Lung (tissue), 12 donors: ENCODE results near the gene ARHGAP8. TPM values are rescaled to one million over a fixed set of nuclear protein-coding genes. Genes with fewer than 3 reads are reported as not detected.
"Not testable (repeated sequence)": the region's sequence is repeated elsewhere in the genome, so short reads cannot be mapped to it uniquely, and the experiment has no call there.

Experiments used
- ATAC-seq: fragments of 200-7000 bp; cut with Tn5 transposase; one replicate; pipeline ENCODE4 v1.9.1; 2020; ENCODE audit warnings: moderate number of reproducible peaks; ENCODE audit not compliant: insufficient read depth, low FRiP score
- DNase-seq, 3 donors: peaks; one replicate each; pipeline ENCODE4 v3.0.0-alpha.2; 2013 to 2017
- H3K27ac ChIP-seq, 2 donors: one replicate each; pipeline ENCODE4 v1.5.1; 2013; ENCODE audit warnings: mild to moderate bottlenecking in 2 of 2, moderate library complexity in 2 of 2, control low read depth in 1 of 2, inconsistent platforms in 1 of 2, low read depth in 1 of 2, low read length in 1 of 2
- H3K27me3 ChIP-seq, 3 donors: one replicate each; pipeline ENCODE4 v1.5.1; 2013; ENCODE audit warnings: low read length in 2 of 3; ENCODE audit not compliant: control insufficient read depth in 3 of 3, insufficient read depth in 3 of 3
- H3K36me3 ChIP-seq, 4 donors: one replicate each; pipeline ENCODE4 v1.5.1; 2013; ENCODE audit warnings: low read length in 4 of 4, mild to moderate bottlenecking in 1 of 4, moderate library complexity in 1 of 4; ENCODE audit not compliant: control insufficient read depth in 4 of 4, insufficient read depth in 4 of 4
- H3K4me1 ChIP-seq, 5 donors: one replicate each; pipeline ENCODE4 v1.5.1; 2013; ENCODE audit warnings: low read length in 5 of 5, mild to moderate bottlenecking in 2 of 5, moderate library complexity in 1 of 5; ENCODE audit not compliant: control insufficient read depth in 5 of 5, insufficient read depth in 5 of 5
- H3K4me3 ChIP-seq: one replicate; pipeline ENCODE4 v1.5.1; 2013; ENCODE audit warnings: mild to moderate bottlenecking, control low read depth, moderate library complexity
- H3K9ac ChIP-seq, 2 donors: one replicate each; pipeline ENCODE4 v1.5.1; 2013; ENCODE audit warnings: low read length in 2 of 2, control low read depth in 1 of 2; ENCODE audit not compliant: insufficient read depth in 1 of 2
- H3K9me3 ChIP-seq, 4 donors: one replicate each; pipeline ENCODE4 v1.5.1; 2013; ENCODE audit warnings: low read length in 3 of 4, mild to moderate bottlenecking in 1 of 4, moderate library complexity in 1 of 4; ENCODE audit not compliant: control insufficient read depth in 4 of 4, insufficient read depth in 3 of 4
- WGBS, 2 donors: extraction: QIAGEN DNeasy Blood & Tissue Kit; methylation state at CpG; one replicate each; pipeline ENCODE4 v1.1.7; 2013; 5-methylcytosine and 5-hydroxymethylcytosine counted together
- polyA plus RNA-seq, 2 donors: library from polyadenylated mRNA; stranded (reverse); fragments of 200-250 nt; gene quantifications; one replicate each; pipeline ENCODE4 v1.2.1, GENCODE V29; 2013
- total RNA-seq, 2 donors: library from RNA; depleted of rRNA in 1 of 2; stranded (reverse); fragments of >200 nt in 1 of 2; gene quantifications; one replicate each; pipeline ENCODE4 v1.2.1, GENCODE V29; 2014 to 2021
- TF ChIP-seq, protein P1 (sequence below): IDR thresholded peaks from 2 replicates; pipeline ENCODE4 v1.5.1; 2012; ENCODE audit warnings: mild to moderate bottlenecking; ENCODE audit errors: control extremely low read depth, extremely low read depth
- donor health status: control.
- donor health status: control.
- donor health status: Bipolar disorder and iron deficiency.
- donor health status: healthy.
- donor health status: DM: yes; HTN: yes; CAD: no.

The ARHGAP8 gene
- total and polyA plus RNA-seq, 4 donors, result 6.8 to 21.6 (median 16.5) TPM

DNA sequence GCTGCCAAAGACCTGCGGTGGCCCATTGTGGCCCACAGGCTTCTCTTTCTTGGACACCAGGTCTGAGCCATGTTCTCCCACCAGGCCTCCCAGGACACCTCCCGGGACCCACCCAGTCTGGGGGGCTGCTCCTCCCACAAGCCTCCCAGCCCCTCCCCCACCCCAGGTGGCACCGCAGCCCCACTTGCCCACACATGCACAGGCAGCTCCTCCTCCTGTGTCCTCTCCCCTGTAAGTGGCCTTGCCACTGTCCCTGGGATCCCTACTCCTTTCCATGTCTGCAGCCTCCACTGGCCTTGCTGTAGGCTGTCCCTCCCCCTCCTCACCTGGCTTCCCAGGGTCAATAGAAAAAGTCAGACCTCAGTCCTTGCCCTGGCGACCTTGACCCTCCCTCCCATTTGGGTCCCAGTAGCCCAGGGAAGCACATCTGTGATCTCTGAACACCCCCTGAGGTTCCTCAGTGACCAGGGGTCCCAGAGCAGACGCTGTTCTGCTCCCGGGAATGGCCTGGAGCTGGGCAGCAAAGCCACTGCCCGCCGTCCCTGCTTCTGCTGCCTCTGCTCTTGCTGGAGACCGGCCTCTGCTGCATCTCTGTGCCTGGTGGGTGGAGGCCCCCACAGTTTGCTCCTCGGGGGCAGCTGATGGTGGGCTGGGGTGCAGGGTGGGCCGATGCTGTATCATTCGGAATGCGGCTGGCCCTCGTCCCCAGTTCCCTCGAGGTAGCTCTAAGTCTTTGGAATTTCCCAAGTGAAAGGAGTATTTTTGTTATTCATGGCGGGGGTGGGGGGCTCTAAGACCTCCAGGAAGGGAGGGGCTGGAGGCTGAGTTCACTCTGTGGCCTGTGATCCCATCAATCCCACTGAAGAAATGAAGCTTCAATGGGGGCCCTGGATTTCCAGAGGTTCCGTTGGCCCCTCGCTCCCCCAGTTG lies 43.6 kb downstream of the ARHGAP8 start:
- DNase-seq, result no peak
- peaks cover 0 to 11% (median 8%) of the 10 kb centered on the region in 5 donors for H3K4me1 ChIP-seq
- no peak overlapping the region for H3K9ac ChIP-seq
- H3K27ac ChIP-seq, result no peak overlapping the region
- no peak for ATAC-seq
- peaks cover 0 to 7% (median 0%) of the 10 kb centered on the region in 4 donors for H3K9me3 ChIP-seq
- no peak overlapping the region for H3K4me3 ChIP-seq
- 62 to 71% methylated on average over 17 to 18 of the region's 18 CpGs for WGBS, 2 donors
- H3K36me3 ChIP-seq, result no peaks in the 10 kb centered on the region
- TF ChIP-seq, protein P1, sequence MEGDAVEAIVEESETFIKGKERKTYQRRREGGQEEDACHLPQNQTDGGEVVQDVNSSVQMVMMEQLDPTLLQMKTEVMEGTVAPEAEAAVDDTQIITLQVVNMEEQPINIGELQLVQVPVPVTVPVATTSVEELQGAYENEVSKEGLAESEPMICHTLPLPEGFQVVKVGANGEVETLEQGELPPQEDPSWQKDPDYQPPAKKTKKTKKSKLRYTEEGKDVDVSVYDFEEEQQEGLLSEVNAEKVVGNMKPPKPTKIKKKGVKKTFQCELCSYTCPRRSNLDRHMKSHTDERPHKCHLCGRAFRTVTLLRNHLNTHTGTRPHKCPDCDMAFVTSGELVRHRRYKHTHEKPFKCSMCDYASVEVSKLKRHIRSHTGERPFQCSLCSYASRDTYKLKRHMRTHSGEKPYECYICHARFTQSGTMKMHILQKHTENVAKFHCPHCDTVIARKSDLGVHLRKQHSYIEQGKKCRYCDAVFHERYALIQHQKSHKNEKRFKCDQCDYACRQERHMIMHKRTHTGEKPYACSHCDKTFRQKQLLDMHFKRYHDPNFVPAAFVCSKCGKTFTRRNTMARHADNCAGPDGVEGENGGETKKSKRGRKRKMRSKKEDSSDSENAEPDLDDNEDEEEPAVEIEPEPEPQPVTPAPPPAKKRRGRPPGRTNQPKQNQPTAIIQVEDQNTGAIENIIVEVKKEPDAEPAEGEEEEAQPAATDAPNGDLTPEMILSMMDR, result no peak
- H3K27me3 ChIP-seq, result peaks cover 0 to 4% (median 0%) of the 10 kb centered on the region in 3 donors

DNA sequence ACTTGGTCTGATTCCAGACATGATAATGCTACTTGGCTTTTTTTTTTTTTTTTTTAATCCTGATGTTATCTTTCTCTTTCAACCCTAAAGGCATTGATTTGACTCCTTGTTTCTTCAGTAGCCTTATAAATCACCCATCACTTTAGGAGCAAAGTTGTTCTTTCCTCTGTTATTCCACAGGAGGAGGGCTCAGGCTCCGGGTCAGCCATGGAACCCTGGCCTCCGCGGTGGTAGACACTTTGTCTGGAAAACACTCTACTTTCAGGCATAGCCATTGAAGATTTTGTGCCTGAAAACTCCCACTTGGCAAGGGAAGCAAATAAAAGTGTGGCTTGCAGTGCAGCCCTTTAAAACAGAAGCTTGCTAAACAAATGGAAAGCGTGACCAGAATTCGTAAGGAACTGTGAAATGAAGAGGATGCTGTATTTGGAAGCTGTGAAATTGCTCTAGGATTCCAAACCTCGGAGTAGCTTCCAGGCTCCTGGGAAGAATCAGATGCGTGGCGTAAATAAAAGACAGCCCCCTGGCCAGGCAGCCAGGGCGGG lies 44.9 kb downstream of the ARHGAP8 start:
- no peak overlapping the region for H3K9ac ChIP-seq
- no peaks in the 10 kb centered on the region for H3K36me3 ChIP-seq
- DNase-seq (peak in 2 of 3 donors; percentile 50 to 67), ATAC-seq (no peak)
- peaks cover 0 to 4% (median 0%) of the 10 kb centered on the region in 3 donors for H3K27me3 ChIP-seq
- 61 to 70% methylated on average over 9 of the region's 9 CpGs for WGBS, 2 donors
- H3K27ac ChIP-seq, result no peak overlapping the region
- no peak overlapping the region for H3K4me3 ChIP-seq
- peaks cover 0 to 11% (median 8%) of the 10 kb centered on the region in 5 donors for H3K4me1 ChIP-seq
- TF ChIP-seq, protein P1, result no peak
- H3K9me3 ChIP-seq, result peaks cover 0 to 7% (median 0%) of the 10 kb centered on the region in 4 donors

GRCh38 chr22:44799077-44799945 lies 46.9 kb downstream of the ARHGAP8 start:
- Histone ChIP-seq H3K4me3 (no peak overlapping the region), H3K4me1 (peaks cover 0 to 11% (median 5%) of the 10 kb centered on the region in 5 donors), H3K9ac (no peak overlapping the region), H3K27ac (no peak overlapping the region), H3K36me3 (no peaks in the 10 kb centered on the region), H3K27me3 (peaks cover 0 to 4% (median 0%) of the 10 kb centered on the region in 3 donors), H3K9me3 (peaks cover 0 to 2% (median 0%) of the 10 kb centered on the region in 4 donors)
- 88 to 90% methylated on average over 15 to 16 of the region's 16 CpGs for WGBS, 2 donors
- ATAC-seq, result no peak
- TF ChIP-seq, protein P1, result no peak
- no peak for DNase-seq

GRCh38 chr22:44799946-44800634 lies 47.7 kb downstream of the ARHGAP8 start:
- not testable (repeated sequence) for H3K36me3 ChIP-seq, ATAC-seq, H3K9me3 ChIP-seq, H3K9ac ChIP-seq, H3K27me3 ChIP-seq, H3K4me3 ChIP-seq, H3K27ac ChIP-seq
- peaks cover 0 to 11% (median 5%) of the 10 kb centered on the region in 5 donors for H3K4me1 ChIP-seq
- WGBS, 2 donors, result 60 to 62% methylated on average over 9 to 14 of the region's 17 CpGs
- peak; percentile 69 to 71 (median 70) for DNase-seq
